ENCODE data around the gene GPX6.

- TF ChIP-seq, protein P1, sequence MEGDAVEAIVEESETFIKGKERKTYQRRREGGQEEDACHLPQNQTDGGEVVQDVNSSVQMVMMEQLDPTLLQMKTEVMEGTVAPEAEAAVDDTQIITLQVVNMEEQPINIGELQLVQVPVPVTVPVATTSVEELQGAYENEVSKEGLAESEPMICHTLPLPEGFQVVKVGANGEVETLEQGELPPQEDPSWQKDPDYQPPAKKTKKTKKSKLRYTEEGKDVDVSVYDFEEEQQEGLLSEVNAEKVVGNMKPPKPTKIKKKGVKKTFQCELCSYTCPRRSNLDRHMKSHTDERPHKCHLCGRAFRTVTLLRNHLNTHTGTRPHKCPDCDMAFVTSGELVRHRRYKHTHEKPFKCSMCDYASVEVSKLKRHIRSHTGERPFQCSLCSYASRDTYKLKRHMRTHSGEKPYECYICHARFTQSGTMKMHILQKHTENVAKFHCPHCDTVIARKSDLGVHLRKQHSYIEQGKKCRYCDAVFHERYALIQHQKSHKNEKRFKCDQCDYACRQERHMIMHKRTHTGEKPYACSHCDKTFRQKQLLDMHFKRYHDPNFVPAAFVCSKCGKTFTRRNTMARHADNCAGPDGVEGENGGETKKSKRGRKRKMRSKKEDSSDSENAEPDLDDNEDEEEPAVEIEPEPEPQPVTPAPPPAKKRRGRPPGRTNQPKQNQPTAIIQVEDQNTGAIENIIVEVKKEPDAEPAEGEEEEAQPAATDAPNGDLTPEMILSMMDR (IDR thresholded peaks at IDR 0.05): no peak
- no peak for TF ChIP-seq POLR2A (IDR thresholded peaks at IDR 0.05)
These were observed 26.4 kb upstream of the GPX6 start for GRCh38 chr6:28541996-28542395.

Measured in esophagus squamous epithelium (tissue), 4 donors.